Endothelial cell of umbilical vein (primary cell): ENCODE results near the gene DLGAP4. TPM values are rescaled to one million over a fixed set of nuclear protein-coding genes. Genes with fewer than 3 reads are reported as not detected.

Experiments
- Bru-seq: library from RNA; stranded (reverse); fragments of 400-500 nt; gene quantifications from one replicate; lab custom pipeline; 2021; lab: Mats Ljungman, UMichigan
- BruChase-seq, 2 experiments: library from RNA; stranded (reverse); fragments of 400-500 nt; gene quantifications; one replicate each; lab custom pipeline; 2021; lab: Mats Ljungman, UMichigan
- BruUV-seq: library from RNA; stranded (reverse); fragments of 400-500 nt; replicated peaks from 2 replicates; lab custom pipeline; 2021; lab: Mats Ljungman, UMichigan
- CTCF ChIA-PET: fragments of 300-600, 350-600 bp; sonication (Branson Sonifier 250); formaldehyde crosslinking; loops from one replicate; lab custom pipeline; 2021; ENCODE audit warnings: antibody characterized with exemption, inconsistent platforms; lab: Charles Lee
- POLR2A ChIA-PET: fragments of 300-600, 350-600 bp; sonication (Branson Sonifier 250); formaldehyde crosslinking; loops from one replicate; lab custom pipeline; 2021; ENCODE audit warnings: antibody characterized with exemption, inconsistent platforms; lab: Charles Lee
- DNase-seq: peaks from one replicate; pipeline ENCODE4 v3.0.0-alpha.2; 2011; ENCODE audit warnings: low read depth, low spot score
- FAIRE-seq: peaks from 2 replicates; lab custom pipeline; 2011; peaks lifted over from hg19 to GRCh38; lab: Jason Lieb, UNC
- H2AFZ ChIP-seq: 2 replicates; pipeline ENCODE4 v1.6.0; 2012; ENCODE audit warnings: low read depth, low read length, control low read depth, inconsistent platforms
- H3K27ac ChIP-seq: 2 replicates; pipeline ENCODE4 v1.5.1; 2011; ENCODE audit warnings: low read depth, mild to moderate bottlenecking, control low read depth, low read length, moderate library complexity; ENCODE audit not compliant: insufficient read depth
- H3K27me3 ChIP-seq, 2 experiments: 2 replicates each; pipeline versions ENCODE4 v1.6.0 to v1.6.1; 2011; ENCODE audit warnings: low read length in 2 of 2, mixed read lengths in 1 of 2; ENCODE audit not compliant: control insufficient read depth in 2 of 2, insufficient read depth in 2 of 2
- H3K36me3 ChIP-seq, 2 experiments: 2 replicates in 1 of 2; 3 replicates in 1 of 2; pipeline ENCODE4 v1.5.1; 2011; ENCODE audit warnings: low read length in 2 of 2, mild to moderate bottlenecking in 1 of 2, moderate library complexity in 1 of 2; ENCODE audit not compliant: control insufficient read depth in 2 of 2, insufficient read depth in 2 of 2; ENCODE audit errors: extremely low read depth in 1 of 2
- H3K4me1 ChIP-seq: 3 replicates; pipeline ENCODE4 v1.5.1; 2011; ENCODE audit warnings: mild to moderate bottlenecking, low read length; ENCODE audit not compliant: control insufficient read depth, insufficient read depth; ENCODE audit errors: extremely low read depth
- H3K4me2 ChIP-seq: 2 replicates; pipeline ENCODE4 v1.6.1; 2011; ENCODE audit warnings: low read length, control low read depth, mixed read lengths; ENCODE audit not compliant: insufficient read depth
- H3K4me3 ChIP-seq, 3 experiments: fragments of 200-600 bp in 1 of 3; sonication (generic), shearing (Covaris generic) in 1 of 3; replicated peaks in 1 of 3; 2 replicates each; pipeline ENCODE4 v1.5.1; 2011 to 2016; ENCODE audit warnings: control low read depth in 3 of 3, low read length in 3 of 3, mild to moderate bottlenecking in 2 of 3, inconsistent platforms in 1 of 3, low read depth in 1 of 3, moderate library complexity in 1 of 3; ENCODE audit not compliant: insufficient read depth in 1 of 3
- H3K79me2 ChIP-seq: 2 replicates; pipeline ENCODE4 v1.6.0; 2012; ENCODE audit warnings: low read length, inconsistent platforms; ENCODE audit not compliant: control insufficient read depth, insufficient read depth
- H3K9ac ChIP-seq: replicated peaks from 2 replicates; pipeline ENCODE3; 2011; ENCODE audit warnings: low read length, control low read depth; ENCODE audit not compliant: insufficient read depth; ENCODE audit errors: extremely low read depth
- H3K9me1 ChIP-seq: replicated peaks from 3 replicates; pipeline ENCODE4 v1.6.0; 2011; ENCODE audit warnings: mild to moderate bottlenecking, low read length; ENCODE audit not compliant: control insufficient read depth, insufficient read depth; ENCODE audit errors: extremely low read depth
- H3K9me3 ChIP-seq: replicated peaks from 2 replicates; pipeline ENCODE4 v1.5.1; 2012; ENCODE audit warnings: low read length, inconsistent platforms; ENCODE audit not compliant: control insufficient read depth, insufficient read depth
- H4K20me1 ChIP-seq: replicated peaks from 2 replicates; pipeline ENCODE3; 2011; ENCODE audit warnings: mild to moderate bottlenecking, low read length; ENCODE audit not compliant: control insufficient read depth, insufficient read depth; ENCODE audit errors: extremely low read depth
- EZH2 ChIP-seq: IDR thresholded peaks from 2 replicates; pipeline ENCODE4 v1.6.1; 2012; ENCODE audit warnings: borderline replicate concordance, low read depth, mild to moderate bottlenecking, moderate library complexity, low read length, inconsistent platforms; ENCODE audit not compliant: severe bottlenecking
- FOS ChIP-seq: IDR thresholded peaks from 2 replicates; pipeline ENCODE4 v1.6.1; 2011; ENCODE audit warnings: mild to moderate bottlenecking, low read length, moderate library complexity, borderline replicate concordance; ENCODE audit not compliant: insufficient read depth
- MYC ChIP-seq: IDR thresholded peaks from one replicate; pipeline ENCODE4 v1.6.1; 2011; ENCODE audit warnings: mild to moderate bottlenecking, low read depth, low read length
- POLR2A ChIP-seq: IDR thresholded peaks from 2 replicates; pipeline ENCODE4 v1.6.1; 2012; ENCODE audit warnings: low read depth, mild to moderate bottlenecking, control low read depth, low read length
- dilution Hi-C: fragments of 300-500 bp; cut with MboI; formaldehyde crosslinking; loops from one replicate; pipeline ENCODE4 v1.15.0; 2019; ENCODE audit warnings: low sequenced_read_pairs; ENCODE audit not compliant: extremely low pct_ligation_motif_present
- intact Hi-C: fragments of 100-400 bp; cut with micrococcal nuclease; formaldehyde crosslinking; loops from one replicate; pipeline ENCODE4 v1.10.0; 2022
- long read RNA-seq: library from polyadenylated mRNA; stranded (forward); transcript quantifications from one replicate; pipeline ENCODE4 v2.0.0, GENCODE V29; 2021
- polyA minus RNA-seq, 3 experiments: library from RNA; depleted of rRNA, polyadenylated mRNA; stranded (reverse); fragments of >200 nt; gene quantifications; 1 replicate in 1 of 3; 2 replicates in 2 of 3; pipeline ENCODE4 v1.2.3, GENCODE V29; 2011
- polyA plus RNA-seq, 4 experiments: library from polyadenylated mRNA; depleted of rRNA in 3 of 4; stranded (reverse) in 3 of 4; unstranded in 1 of 4; fragments of >200 nt; gene quantifications; 2 replicates each; pipeline versions ENCODE4 v1.2.1 to v1.2.3, GENCODE V29; 2011 to 2012; ENCODE audit warnings: missing spikeins in 1 of 4
- total RNA-seq: library from RNA; stranded (reverse); gene quantifications from 2 replicates; pipeline ENCODE4 v1.2.3, GENCODE V29; 2021

Gene DLGAP4, protein sequence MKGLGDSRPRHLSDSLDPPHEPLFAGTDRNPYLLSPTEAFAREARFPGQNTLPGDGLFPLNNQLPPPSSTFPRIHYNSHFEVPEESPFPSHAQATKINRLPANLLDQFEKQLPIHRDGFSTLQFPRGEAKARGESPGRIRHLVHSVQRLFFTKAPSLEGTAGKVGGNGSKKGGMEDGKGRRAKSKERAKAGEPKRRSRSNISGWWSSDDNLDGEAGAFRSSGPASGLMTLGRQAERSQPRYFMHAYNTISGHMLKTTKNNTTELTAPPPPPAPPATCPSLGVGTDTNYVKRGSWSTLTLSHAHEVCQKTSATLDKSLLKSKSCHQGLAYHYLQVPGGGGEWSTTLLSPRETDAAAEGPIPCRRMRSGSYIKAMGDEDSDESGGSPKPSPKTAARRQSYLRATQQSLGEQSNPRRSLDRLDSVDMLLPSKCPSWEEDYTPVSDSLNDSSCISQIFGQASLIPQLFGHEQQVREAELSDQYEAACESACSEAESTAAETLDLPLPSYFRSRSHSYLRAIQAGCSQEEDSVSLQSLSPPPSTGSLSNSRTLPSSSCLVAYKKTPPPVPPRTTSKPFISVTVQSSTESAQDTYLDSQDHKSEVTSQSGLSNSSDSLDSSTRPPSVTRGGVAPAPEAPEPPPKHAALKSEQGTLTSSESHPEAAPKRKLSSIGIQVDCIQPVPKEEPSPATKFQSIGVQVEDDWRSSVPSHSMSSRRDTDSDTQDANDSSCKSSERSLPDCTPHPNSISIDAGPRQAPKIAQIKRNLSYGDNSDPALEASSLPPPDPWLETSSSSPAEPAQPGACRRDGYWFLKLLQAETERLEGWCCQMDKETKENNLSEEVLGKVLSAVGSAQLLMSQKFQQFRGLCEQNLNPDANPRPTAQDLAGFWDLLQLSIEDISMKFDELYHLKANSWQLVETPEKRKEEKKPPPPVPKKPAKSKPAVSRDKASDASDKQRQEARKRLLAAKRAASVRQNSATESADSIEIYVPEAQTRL
- 125 and 130 TPM in 2 replicates for total RNA-seq
- 57.5 and 62.3 TPM in 2 replicates for polyA plus RNA-seq
- 44.1 and 53.1 TPM in 2 replicates for polyA plus RNA-seq (2011; cell fraction: cytosol; rRNA removed)
- 90.3 and 92.7 TPM in 2 replicates for polyA plus RNA-seq (2011; cell fraction: nucleus; rRNA removed)
- polyA plus RNA-seq (2012), result 72.4 and 87.8 TPM in 2 replicates
- 47.1 and 48.2 TPM in 2 replicates for polyA minus RNA-seq
- 21.2 TPM for polyA minus RNA-seq (2011; cell fraction: cytosol; rRNA and poly(A)+ RNA removed)
- polyA minus RNA-seq (2011; cell fraction: nucleus; rRNA and poly(A)+ RNA removed), result 47.7 and 51.3 TPM in 2 replicates
- Bru-seq, nascent RNA, result percentile 63 among the genes with signal in this experiment
- percentile 80 among the genes with signal in this experiment for BruChase-seq, experiment 1, labeled RNA remaining after a 6-hour chase
- BruChase-seq, experiment 2, labeled RNA remaining after a 2-hour chase, result percentile 70 among the genes with signal in this experiment
- long read RNA-seq, transcript DLGAP4-202 (7 exons, 2,392 nt), result major isoform, 40 of 389 reads
- long read RNA-seq, transcript DLGAP4-206 (7 exons, 3,110 nt), result minor isoform, 31 of 389 reads
- long read RNA-seq, partial matches to known transcripts, result 17 of 389 reads
- long read RNA-seq, other reads (novel, unspliced or antisense), result 301 of 389 reads

DNA sequence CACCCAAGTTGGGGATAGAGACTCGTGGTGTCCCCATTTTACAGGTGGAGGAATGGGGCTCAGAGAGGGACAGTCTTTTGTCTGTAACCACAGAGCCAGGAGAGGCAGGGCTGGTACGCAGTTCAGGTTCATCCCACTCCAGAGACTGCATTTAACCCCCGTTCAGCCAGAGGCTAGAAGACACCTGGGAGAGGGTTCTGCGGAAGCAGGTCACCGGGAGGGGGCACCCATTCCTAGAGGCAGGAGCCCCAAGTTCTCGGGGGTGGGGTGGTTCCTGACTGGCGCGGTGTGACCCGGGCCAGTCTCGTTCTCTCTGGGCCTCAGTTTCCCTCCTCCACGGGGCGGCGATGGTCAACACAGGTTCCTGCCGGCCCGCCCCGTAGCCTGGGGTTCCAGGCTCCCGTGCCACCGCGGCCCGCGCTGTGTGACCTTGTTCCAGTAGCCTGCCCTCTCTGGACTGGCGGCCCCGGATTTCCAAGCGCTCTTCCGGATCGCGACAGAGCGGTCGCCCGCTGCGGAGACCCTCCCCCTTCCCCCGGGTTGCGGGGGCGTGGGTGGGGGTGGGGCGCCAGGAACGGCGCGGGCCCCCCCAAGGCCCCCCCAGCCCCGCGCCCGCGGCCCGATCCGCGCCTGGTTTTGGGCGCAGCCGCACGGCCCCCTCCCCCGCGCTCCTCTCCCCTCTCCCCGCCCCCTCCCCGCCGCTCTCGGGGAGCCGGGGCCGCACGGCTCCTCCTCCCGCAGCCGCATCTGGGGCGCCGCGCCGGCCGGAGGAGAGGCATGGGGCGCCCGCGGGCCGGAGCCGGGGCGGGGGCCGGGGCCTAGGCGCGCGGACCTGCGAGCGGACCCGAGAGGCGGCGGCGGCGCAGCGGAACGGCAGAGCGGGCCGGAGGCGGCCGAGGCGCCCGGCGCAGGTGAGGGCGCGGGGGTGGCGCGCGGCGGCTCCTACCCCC is at the start of gene DLGAP4:
TSS of gene DLGAP4 (plus strand) at position 738 of the 950 bp plus-strand sequence. CDS start 125,379 bp downstream, outside the sequence.
- Histone ChIP-seq H2AFZ (no peak within 1 kb of the TSS), H3K27ac (no peak within 1 kb of the TSS), H3K79me2 (no peaks in the 10 kb centered on the region), H3K4me1 (peaks cover 5% of the 10 kb centered on the region), H4K20me1 (no peaks in the 10 kb centered on the region), H3K36me3 (no peaks in the 10 kb centered on the region), H3K9me3 (no peaks in the 10 kb centered on the region), H3K9me1 (no peaks in the 10 kb centered on the region), H3K4me3 (peak within 1 kb of the TSS in 1 of 3 experiments; percentile 15), H3K4me2 (no peak within 1 kb of the TSS), H3K27me3 (peaks cover 57 to 64% of the 10 kb centered on the region in 2 experiments), H3K9ac (no peak within 1 kb of the TSS)
- ChIA-PET POLR2A (no interaction called here), CTCF (no interaction called here)
- DNase-seq (no peak), FAIRE-seq (no peak)
- no peak for TF ChIP-seq MYC
- no peak for TF ChIP-seq POLR2A
- no peak for TF ChIP-seq FOS
- peak; percentile 61 for TF ChIP-seq EZH2
- dilution Hi-C loops (no loop called here), intact Hi-C loops (no loop called here)
- BruUV-seq, result no TSS peak
